ENCODE data around the gene PDS5A.
"Not testable (repeated sequence)": the region's sequence is repeated elsewhere in the genome, so short reads cannot be mapped to it uniquely, and the experiment has no call there.

The PDS5A gene

GRCh38 chr4:39808231-39808749 is 169.4 kb downstream of the PDS5A start:
- DNase-seq: no peak
- H3K4me1 ChIP-seq: no peaks in the 10 kb centered on the region
- no peak overlapping the region for H3K27ac ChIP-seq
- no peaks in the 10 kb centered on the region for H3K36me3 ChIP-seq
- no peaks in the 10 kb centered on the region for H3K27me3 ChIP-seq
- TF ChIP-seq, protein P1, sequence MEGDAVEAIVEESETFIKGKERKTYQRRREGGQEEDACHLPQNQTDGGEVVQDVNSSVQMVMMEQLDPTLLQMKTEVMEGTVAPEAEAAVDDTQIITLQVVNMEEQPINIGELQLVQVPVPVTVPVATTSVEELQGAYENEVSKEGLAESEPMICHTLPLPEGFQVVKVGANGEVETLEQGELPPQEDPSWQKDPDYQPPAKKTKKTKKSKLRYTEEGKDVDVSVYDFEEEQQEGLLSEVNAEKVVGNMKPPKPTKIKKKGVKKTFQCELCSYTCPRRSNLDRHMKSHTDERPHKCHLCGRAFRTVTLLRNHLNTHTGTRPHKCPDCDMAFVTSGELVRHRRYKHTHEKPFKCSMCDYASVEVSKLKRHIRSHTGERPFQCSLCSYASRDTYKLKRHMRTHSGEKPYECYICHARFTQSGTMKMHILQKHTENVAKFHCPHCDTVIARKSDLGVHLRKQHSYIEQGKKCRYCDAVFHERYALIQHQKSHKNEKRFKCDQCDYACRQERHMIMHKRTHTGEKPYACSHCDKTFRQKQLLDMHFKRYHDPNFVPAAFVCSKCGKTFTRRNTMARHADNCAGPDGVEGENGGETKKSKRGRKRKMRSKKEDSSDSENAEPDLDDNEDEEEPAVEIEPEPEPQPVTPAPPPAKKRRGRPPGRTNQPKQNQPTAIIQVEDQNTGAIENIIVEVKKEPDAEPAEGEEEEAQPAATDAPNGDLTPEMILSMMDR (IDR thresholded peaks at IDR 0.05): no peak
- no peak overlapping the region for H3K4me3 ChIP-seq
- intact Hi-C loops (cut with DNase I; ENCODE audit: low total_unique reads): no loop called here
- no peaks in the 10 kb centered on the region for H3K9me3 ChIP-seq

DNA sequence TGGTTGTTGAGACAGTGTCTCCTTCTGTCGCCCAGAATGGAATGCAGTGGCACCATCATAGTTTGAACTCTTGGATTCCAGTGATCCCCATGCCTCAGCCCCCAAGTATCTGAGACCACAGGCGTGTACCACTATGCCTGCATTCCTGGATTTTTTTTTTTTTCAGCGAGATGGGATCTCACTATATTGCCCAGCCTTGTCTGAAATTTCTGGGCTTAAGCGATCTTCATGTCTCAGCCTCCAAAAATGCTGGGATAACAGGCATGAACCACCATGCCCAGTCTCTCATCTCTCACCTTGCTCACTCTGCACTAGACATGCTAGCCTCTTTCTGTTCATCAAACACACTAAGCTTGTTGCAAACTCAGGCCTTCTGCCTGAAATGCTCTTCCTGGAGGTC is 175.7 kb downstream of the PDS5A start:
- Histone ChIP-seq H3K27ac (no peak overlapping the region), H3K36me3 (no peaks in the 10 kb centered on the region), H3K4me1 (no peaks in the 10 kb centered on the region), H3K27me3 (no peaks in the 10 kb centered on the region), H3K9me3 (no peaks in the 10 kb centered on the region), H3K4me3 (no peak overlapping the region)
- intact Hi-C loops (cut with DNase I; ENCODE audit: low total_unique reads): no loop called here
- TF ChIP-seq, protein P1 (IDR thresholded peaks at IDR 0.05): no peak
- DNase-seq: no peak

GRCh38 chr4:39792976-39793375 is 184.7 kb downstream of the PDS5A start:
- H3K27me3 ChIP-seq; DNase-seq; intact Hi-C loops (cut with DNase I; ENCODE audit: low total_unique reads): not testable (repeated sequence)

GRCh38 chr4:39792529-39792928 is 185.2 kb downstream of the PDS5A start:
- no peaks in the 10 kb centered on the region for H3K9me3 ChIP-seq

More at GRCh38 chr4:39792976-39793375, 184.7 kb downstream of the PDS5A start:
- not testable (repeated sequence) for H3K9me3 ChIP-seq, H3K4me3 ChIP-seq, H3K4me1 ChIP-seq, H3K27ac ChIP-seq, H3K36me3 ChIP-seq

DNA sequence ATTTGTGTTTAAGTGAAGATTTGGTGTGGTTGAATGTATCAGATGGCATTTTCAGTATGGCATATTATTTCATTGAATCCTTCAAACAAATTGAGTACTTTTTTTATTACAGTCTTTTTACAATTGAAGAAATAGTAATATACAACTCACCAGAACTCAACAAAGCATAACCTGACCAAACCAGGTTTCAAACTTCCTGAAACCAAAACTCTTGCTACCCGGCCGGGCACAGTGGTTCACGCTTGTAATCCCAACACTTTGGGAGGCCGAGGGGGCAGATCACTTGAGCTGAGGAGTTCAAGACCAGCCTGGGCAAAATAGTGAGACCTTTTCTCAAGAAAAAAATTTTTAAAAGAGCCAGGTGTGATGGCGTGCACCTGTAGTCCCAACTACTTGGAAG is 185.6 kb downstream of the PDS5A start:
- intact Hi-C loops (cut with DNase I; ENCODE audit: low total_unique reads): no loop called here
- Histone ChIP-seq H3K27me3 (no peaks in the 10 kb centered on the region), H3K36me3 (no peaks in the 10 kb centered on the region), H3K4me1 (no peaks in the 10 kb centered on the region), H3K4me3 (no peak overlapping the region), H3K9me3 (no peaks in the 10 kb centered on the region), H3K27ac (no peak overlapping the region)
- DNase-seq: no peak
- TF ChIP-seq, protein P1 (IDR thresholded peaks at IDR 0.05): no peak

More at GRCh38 chr4:39792529-39792928, 185.2 kb downstream of the PDS5A start:
- Histone ChIP-seq H3K36me3 (no peaks in the 10 kb centered on the region), H3K27ac (no peak overlapping the region), H3K27me3 (no peaks in the 10 kb centered on the region), H3K4me1 (no peaks in the 10 kb centered on the region), H3K4me3 (no peak overlapping the region)
- intact Hi-C loops (cut with DNase I; ENCODE audit: low total_unique reads): no loop called here
- no peak for DNase-seq
- TF ChIP-seq, protein P1 (IDR thresholded peaks at IDR 0.05): no peak

DNA sequence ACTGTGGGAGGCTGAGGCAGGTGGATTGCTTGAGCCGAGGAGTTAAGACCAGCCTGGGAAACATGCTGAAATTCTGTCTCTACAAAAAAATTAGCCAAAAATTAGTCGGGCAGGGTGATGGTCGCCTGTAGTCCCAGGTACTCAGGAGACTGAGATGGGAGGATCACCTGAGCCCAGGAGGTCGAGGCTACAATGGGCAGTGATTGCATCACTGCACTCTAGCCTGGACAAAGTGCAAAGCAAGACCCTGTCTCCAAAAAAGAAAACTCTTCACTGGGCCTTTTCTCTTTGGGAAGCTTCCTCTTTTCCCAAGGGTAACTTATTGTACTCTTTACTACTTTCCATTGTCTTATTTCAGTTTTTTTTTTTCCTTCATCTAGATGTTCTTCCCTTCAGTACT is 190.9 kb downstream of the PDS5A start:
- DNase-seq: no peak
- intact Hi-C loops (cut with DNase I; ENCODE audit: low total_unique reads): no loop called here
- no peak overlapping the region for H3K4me3 ChIP-seq
- no peak overlapping the region for H3K27ac ChIP-seq
- no peaks in the 10 kb centered on the region for H3K4me1 ChIP-seq
- H3K36me3 ChIP-seq: peaks cover 0 to 8% (median 0%) of the 10 kb centered on the region in 3 donors
- no peaks in the 10 kb centered on the region for H3K9me3 ChIP-seq
- TF ChIP-seq, protein P1 (IDR thresholded peaks at IDR 0.05): no peak
- H3K27me3 ChIP-seq: no peaks in the 10 kb centered on the region
